ENCODE results near the gene SPARC.

The SPARC gene

DNA sequence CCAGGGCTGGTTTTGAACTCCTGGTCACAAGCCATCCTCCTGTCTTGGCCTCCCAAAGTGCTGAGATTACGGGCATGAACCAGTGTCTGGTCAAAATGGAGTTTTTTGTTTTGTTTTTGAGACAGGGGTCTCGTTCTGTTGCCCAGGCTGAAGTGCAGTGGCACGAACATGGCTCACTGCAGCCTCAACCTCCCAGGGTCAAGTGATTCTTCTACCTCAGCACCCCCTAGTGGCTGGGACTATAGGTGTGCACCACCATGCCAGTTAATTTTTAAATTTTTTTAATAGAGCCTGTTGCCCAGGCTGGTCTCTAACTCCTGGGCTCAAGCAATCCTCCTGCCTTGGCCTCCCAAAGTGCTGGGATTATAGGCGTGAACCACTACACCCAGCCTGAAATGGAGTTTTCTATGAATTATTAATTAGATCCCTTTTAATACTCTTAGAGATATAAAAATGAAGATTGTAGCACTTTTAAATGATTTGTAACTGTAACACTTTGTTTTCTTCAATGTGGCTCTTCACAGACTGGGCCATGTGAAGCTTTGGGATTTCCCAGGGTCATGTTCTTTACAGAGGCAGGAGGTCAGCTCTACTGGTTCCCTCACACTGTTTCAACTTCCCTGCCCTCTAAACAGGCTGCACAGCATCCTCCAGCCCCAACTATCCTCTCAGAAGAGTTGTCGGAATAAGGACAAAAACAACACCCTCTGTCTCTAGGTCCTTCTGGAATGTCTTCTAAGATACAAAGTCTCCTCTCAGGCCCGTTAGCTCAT, 32.7 kb upstream of the SPARC start:
- no peaks in the 10 kb centered on the region for H3K36me3 ChIP-seq (ENCODE audit: control insufficient read depth in 1 of 2, insufficient read depth in 2 of 2, low read length in 2 of 2)
- no peak overlapping the region for H3K4me3 ChIP-seq (ENCODE audit: low read depth in 1 of 2, low read length in 2 of 2)
- no peak overlapping the region for H3K27ac ChIP-seq (ENCODE audit: low read length)
- H3K4me1 ChIP-seq (ENCODE audit: control insufficient read depth in 1 of 2, insufficient read depth in 2 of 2, low read length in 2 of 2) = peaks cover 0 to 2% of the 10 kb centered on the region in 2 donors
- no peaks in the 10 kb centered on the region for H3K27me3 ChIP-seq (ENCODE audit: low read depth, low read length)
- no peaks in the 10 kb centered on the region for H3K9me3 ChIP-seq (ENCODE audit: control insufficient read depth in 1 of 2, low read length in 2 of 2)

DNA sequence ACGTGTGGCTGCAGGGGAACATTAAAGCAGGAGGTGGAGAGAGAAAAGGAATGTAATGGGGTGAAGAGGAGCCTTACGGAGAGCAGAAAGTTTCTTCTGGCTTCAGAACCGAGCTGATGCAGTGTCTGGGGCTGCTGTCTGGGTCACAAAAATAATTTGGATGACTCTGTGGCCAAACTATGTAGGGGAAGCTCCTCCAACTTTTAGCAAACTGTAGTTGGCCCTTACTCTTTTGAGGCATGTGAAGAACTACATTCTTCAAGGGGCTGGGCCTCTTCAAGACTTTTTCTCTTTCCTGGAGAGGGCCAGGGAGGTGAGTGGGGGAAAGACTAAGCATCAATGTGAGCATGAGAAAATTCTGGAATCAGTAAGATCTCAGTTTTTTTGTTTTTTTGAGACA, 31.9 kb upstream of the SPARC start:
- Histone ChIP-seq H3K27ac (ENCODE audit: low read length) (no peak overlapping the region), H3K4me3 (ENCODE audit: low read depth in 1 of 2, low read length in 2 of 2) (no peak overlapping the region), H3K27me3 (ENCODE audit: low read depth, low read length) (no peaks in the 10 kb centered on the region), H3K9me3 (ENCODE audit: control insufficient read depth in 1 of 2, low read length in 2 of 2) (no peaks in the 10 kb centered on the region), H3K4me1 (ENCODE audit: control insufficient read depth in 1 of 2, insufficient read depth in 2 of 2, low read length in 2 of 2) (no peaks in the 10 kb centered on the region), H3K36me3 (ENCODE audit: control insufficient read depth in 1 of 2, insufficient read depth in 2 of 2, low read length in 2 of 2) (no peaks in the 10 kb centered on the region)

DNA sequence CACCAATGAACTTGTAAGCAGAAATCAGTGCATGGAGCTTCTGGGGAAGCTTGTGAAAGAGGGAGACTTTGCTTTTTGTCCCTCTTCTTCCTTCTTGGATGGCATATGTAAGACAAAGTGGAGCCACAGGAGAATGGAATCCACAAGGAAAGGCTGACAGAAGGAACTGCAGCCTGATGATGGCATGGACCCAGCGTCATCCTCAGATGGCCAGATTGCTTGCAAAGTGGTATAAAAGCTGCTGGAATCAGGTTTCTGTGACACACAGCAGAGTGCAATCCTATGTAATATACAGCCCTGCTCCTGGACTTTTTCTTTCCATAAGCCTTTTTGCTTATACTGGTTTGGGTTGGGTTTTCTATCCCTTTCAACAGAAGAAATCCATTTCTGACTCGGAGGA, 31.4 kb upstream of the SPARC start:
- Histone ChIP-seq H3K27ac (ENCODE audit: low read length) (no peak overlapping the region), H3K9me3 (ENCODE audit: control insufficient read depth in 1 of 2, low read length in 2 of 2) (no peaks in the 10 kb centered on the region), H3K36me3 (ENCODE audit: control insufficient read depth in 1 of 2, insufficient read depth in 2 of 2, low read length in 2 of 2) (no peaks in the 10 kb centered on the region), H3K27me3 (ENCODE audit: low read depth, low read length) (no peaks in the 10 kb centered on the region), H3K4me1 (ENCODE audit: control insufficient read depth in 1 of 2, insufficient read depth in 2 of 2, low read length in 2 of 2) (no peaks in the 10 kb centered on the region), H3K4me3 (ENCODE audit: low read depth in 1 of 2, low read length in 2 of 2) (no peak overlapping the region)

DNA sequence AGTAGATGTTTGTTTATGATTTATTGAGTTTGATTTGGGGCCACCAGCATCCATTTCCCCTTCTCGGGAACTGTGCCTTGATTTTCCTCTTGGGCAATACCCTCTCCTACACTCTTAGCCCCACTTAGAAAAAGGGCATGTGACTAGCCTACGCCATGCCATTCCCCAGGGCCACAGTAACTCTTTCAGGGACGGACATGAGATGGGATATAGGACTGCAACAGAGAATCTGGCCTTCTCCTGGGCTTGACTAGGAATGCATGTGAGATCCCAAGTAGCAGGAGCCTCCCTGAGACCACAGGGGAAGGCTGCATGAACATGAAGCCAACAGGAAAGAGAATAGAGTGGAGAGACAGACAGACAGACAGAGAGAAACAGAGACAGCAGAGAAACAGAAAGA, 30.7 kb upstream of the SPARC start:
- Histone ChIP-seq H3K36me3 (ENCODE audit: control insufficient read depth in 1 of 2, insufficient read depth in 2 of 2, low read length in 2 of 2) (no peaks in the 10 kb centered on the region), H3K9me3 (ENCODE audit: control insufficient read depth in 1 of 2, low read length in 2 of 2) (no peaks in the 10 kb centered on the region), H3K4me1 (ENCODE audit: control insufficient read depth in 1 of 2, insufficient read depth in 2 of 2, low read length in 2 of 2) (no peaks in the 10 kb centered on the region), H3K27me3 (ENCODE audit: low read depth, low read length) (no peaks in the 10 kb centered on the region), H3K4me3 (ENCODE audit: low read depth in 1 of 2, low read length in 2 of 2) (no peak overlapping the region), H3K27ac (ENCODE audit: low read length) (no peak overlapping the region)

DNA sequence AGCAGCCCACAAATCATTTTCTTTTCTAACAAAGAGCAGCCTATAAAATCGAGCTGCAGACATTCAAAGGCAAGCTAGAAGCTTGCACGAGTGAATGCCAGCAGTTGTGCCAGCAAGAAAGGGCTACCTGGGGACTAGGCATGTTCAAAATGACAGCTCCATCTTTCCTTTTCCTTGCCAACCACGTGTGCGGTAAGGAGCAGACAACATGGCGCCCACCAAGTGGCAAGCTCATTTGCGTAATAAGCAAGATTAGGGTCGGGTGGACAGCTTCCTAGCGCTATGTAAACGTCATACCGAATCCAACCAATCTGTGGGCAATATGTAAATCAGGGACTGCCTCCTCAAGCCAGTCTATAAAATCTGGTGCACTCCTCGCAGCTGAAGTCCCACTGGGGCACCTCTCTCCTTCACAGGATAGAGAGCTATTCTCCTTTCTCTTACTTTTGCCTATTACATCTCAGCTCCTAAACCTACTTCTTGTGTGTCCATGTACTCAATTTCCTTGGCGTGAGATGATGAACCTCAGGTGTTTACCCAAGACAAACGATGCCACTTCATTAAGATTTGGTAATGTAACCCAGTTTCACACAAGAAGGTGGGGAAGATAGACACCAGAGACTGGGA, 22.5 kb upstream of the SPARC start:
- Histone ChIP-seq H3K27me3 (ENCODE audit: low read depth, low read length) (no peaks in the 10 kb centered on the region), H3K4me1 (ENCODE audit: control insufficient read depth in 1 of 2, insufficient read depth in 2 of 2, low read length in 2 of 2) (no peaks in the 10 kb centered on the region), H3K27ac (ENCODE audit: low read length) (no peak overlapping the region), H3K9me3 (ENCODE audit: control insufficient read depth in 1 of 2, low read length in 2 of 2) (no peaks in the 10 kb centered on the region), H3K36me3 (ENCODE audit: control insufficient read depth in 1 of 2, insufficient read depth in 2 of 2, low read length in 2 of 2) (no peaks in the 10 kb centered on the region), H3K4me3 (ENCODE audit: low read depth in 1 of 2, low read length in 2 of 2) (no peak overlapping the region)

DNA sequence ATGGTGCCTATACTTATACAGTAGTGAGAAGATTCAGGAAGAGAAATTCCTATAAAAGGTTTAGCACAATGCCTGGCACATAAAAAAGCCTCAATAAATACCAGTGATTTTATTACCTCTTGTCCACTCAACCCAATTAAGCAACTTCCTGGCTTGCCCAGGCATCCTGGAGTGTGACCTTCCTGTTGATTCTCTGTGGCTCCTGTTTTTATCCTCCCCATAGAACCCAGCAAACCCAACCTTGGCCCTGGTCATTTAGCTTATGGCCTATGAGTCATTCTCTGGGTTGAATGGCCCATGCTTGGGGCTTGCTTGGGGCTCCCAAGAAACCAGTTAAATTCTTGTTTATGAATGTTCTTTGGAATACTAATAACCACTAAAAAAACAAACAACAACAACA, 21.4 kb upstream of the SPARC start:
- Histone ChIP-seq H3K9me3 (ENCODE audit: control insufficient read depth in 1 of 2, low read length in 2 of 2) (no peaks in the 10 kb centered on the region), H3K27ac (ENCODE audit: low read length) (no peak overlapping the region), H3K4me1 (ENCODE audit: control insufficient read depth in 1 of 2, insufficient read depth in 2 of 2, low read length in 2 of 2) (no peaks in the 10 kb centered on the region), H3K27me3 (ENCODE audit: low read depth, low read length) (no peaks in the 10 kb centered on the region), H3K4me3 (ENCODE audit: low read depth in 1 of 2, low read length in 2 of 2) (no peak overlapping the region), H3K36me3 (ENCODE audit: control insufficient read depth in 1 of 2, insufficient read depth in 2 of 2, low read length in 2 of 2) (no peaks in the 10 kb centered on the region)

DNA sequence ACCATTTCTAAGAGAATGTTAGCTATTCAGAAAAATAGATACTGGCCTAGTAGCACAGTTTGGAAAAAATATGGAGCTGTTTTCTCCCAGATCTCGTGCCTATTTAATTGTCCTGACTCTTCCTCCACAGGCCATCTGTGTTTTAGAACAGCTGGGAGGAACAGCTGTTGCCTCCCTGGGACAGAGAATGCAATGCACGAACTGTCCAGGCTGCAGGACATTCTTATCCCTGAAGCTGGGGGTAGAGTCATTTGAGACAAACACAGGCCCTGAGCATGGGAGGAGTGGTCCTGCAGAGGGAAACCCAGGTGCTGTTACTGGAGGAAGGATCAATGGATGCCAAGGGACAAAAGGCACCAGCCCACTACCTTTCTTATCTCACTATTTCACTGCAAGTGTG, 20.9 kb upstream of the SPARC start:
- no peak overlapping the region for H3K4me3 ChIP-seq (ENCODE audit: low read depth in 1 of 2, low read length in 2 of 2)
- no peaks in the 10 kb centered on the region for H3K36me3 ChIP-seq (ENCODE audit: control insufficient read depth in 1 of 2, insufficient read depth in 2 of 2, low read length in 2 of 2)
- H3K4me1 ChIP-seq (ENCODE audit: control insufficient read depth in 1 of 2, insufficient read depth in 2 of 2, low read length in 2 of 2) = no peaks in the 10 kb centered on the region
- no peaks in the 10 kb centered on the region for H3K27me3 ChIP-seq (ENCODE audit: low read depth, low read length)
- no peak overlapping the region for H3K27ac ChIP-seq (ENCODE audit: low read length)
- no peaks in the 10 kb centered on the region for H3K9me3 ChIP-seq (ENCODE audit: control insufficient read depth in 1 of 2, low read length in 2 of 2)

DNA sequence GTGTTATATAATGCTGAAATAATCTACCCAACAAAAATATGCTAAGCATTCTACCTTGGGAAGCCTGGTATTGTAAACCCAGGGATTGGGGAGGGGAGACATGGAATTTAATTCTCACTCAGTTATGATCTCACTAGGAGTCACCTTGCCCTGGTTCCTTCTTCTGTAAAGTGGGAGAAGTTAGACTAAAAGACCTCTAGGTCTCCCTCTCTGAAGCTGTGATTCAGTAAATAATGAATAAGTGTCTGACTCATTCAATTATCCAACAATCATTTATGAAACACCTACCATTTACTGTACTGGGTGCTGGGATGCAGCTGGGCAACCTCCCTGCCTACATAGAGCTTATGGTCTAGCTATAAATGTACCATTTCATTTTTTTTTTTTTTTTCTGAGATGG, 20.2 kb upstream of the SPARC start:
- Histone ChIP-seq H3K27me3 (ENCODE audit: low read depth, low read length) (no peaks in the 10 kb centered on the region), H3K36me3 (ENCODE audit: control insufficient read depth in 1 of 2, insufficient read depth in 2 of 2, low read length in 2 of 2) (no peaks in the 10 kb centered on the region), H3K4me1 (ENCODE audit: control insufficient read depth in 1 of 2, insufficient read depth in 2 of 2, low read length in 2 of 2) (no peaks in the 10 kb centered on the region), H3K4me3 (ENCODE audit: low read depth in 1 of 2, low read length in 2 of 2) (no peak overlapping the region), H3K9me3 (ENCODE audit: control insufficient read depth in 1 of 2, low read length in 2 of 2) (no peaks in the 10 kb centered on the region), H3K27ac (ENCODE audit: low read length) (no peak overlapping the region)

DNA sequence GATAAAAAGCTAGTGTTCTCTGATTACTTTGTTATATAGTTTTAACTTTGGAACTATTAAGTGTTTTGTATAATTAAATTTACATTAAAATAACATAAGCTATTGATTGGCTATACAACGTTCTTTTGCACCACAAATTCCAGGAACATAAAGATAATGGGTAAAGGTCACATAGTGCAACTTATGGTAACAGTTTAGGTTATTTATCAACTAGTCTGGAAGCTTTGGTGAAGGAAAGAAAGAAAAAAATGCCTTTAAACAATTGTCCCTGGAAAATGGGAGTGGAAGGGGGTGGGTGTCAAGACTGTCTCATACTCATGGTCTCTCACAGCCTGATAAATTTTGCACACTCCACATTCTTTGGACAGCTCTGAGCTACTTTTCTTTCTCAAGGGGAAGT, 17.1 kb upstream of the SPARC start:
- Histone ChIP-seq H3K27ac (ENCODE audit: low read length) (no peak overlapping the region), H3K4me1 (ENCODE audit: control insufficient read depth in 1 of 2, insufficient read depth in 2 of 2, low read length in 2 of 2) (no peaks in the 10 kb centered on the region), H3K36me3 (ENCODE audit: control insufficient read depth in 1 of 2, insufficient read depth in 2 of 2, low read length in 2 of 2) (peaks cover 0 to 4% of the 10 kb centered on the region in 2 donors), H3K4me3 (ENCODE audit: low read depth in 1 of 2, low read length in 2 of 2) (no peak overlapping the region), H3K9me3 (ENCODE audit: control insufficient read depth in 1 of 2, low read length in 2 of 2) (no peaks in the 10 kb centered on the region), H3K27me3 (ENCODE audit: low read depth, low read length) (no peaks in the 10 kb centered on the region)

DNA sequence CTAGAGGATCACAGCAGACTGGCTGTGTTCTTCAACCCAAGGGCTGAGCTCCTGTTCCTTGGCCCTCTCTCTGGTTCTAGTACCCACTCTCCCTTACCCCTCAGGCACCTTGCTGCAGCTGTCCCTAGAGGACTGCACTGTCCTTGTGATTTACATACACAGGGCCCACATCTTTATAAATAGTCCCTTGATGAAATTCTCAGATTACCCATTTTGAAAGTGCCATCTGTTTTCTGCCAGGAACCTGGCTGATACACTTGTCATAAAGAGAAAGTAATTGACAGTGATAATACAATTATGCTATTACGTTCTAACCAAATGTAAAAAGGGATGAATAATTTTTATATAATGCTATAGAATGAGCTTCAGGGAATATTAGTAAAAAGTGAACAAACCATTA, 16.5 kb upstream of the SPARC start:
- no peak overlapping the region for H3K4me3 ChIP-seq (ENCODE audit: low read depth in 1 of 2, low read length in 2 of 2)
- no peaks in the 10 kb centered on the region for H3K9me3 ChIP-seq (ENCODE audit: control insufficient read depth in 1 of 2, low read length in 2 of 2)
- H3K27ac ChIP-seq (ENCODE audit: low read length) = no peak overlapping the region
- H3K36me3 ChIP-seq (ENCODE audit: control insufficient read depth in 1 of 2, insufficient read depth in 2 of 2, low read length in 2 of 2) = peaks cover 0 to 4% of the 10 kb centered on the region in 2 donors
- H3K27me3 ChIP-seq (ENCODE audit: low read depth, low read length) = no peaks in the 10 kb centered on the region
- no peaks in the 10 kb centered on the region for H3K4me1 ChIP-seq (ENCODE audit: control insufficient read depth in 1 of 2, insufficient read depth in 2 of 2, low read length in 2 of 2)

DNA sequence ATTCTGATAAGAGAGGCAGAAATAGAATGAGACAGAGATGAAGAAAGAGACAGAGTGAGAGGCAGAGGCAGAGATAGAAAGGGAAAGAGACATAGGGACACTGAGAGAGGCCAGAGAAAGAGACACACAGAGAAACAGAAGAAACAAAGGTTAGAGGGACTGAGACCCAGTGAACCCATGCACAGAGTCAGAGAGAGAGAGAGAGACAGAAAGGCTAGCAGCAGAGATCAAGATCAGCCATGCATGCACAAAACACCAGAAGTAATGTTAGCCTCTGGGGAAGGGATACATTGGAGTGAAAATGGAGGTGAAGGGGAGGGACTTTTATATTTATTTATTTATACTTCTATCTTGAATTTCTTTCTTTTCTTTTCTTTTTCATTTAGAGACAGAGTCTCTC, 14.1 kb upstream of the SPARC start:
- Histone ChIP-seq H3K4me3 (ENCODE audit: low read depth in 1 of 2, low read length in 2 of 2) (no peak overlapping the region), H3K36me3 (ENCODE audit: control insufficient read depth in 1 of 2, insufficient read depth in 2 of 2, low read length in 2 of 2) (peaks cover 0 to 4% of the 10 kb centered on the region in 2 donors), H3K4me1 (ENCODE audit: control insufficient read depth in 1 of 2, insufficient read depth in 2 of 2, low read length in 2 of 2) (no peaks in the 10 kb centered on the region), H3K27me3 (ENCODE audit: low read depth, low read length) (no peaks in the 10 kb centered on the region), H3K27ac (ENCODE audit: low read length) (no peak overlapping the region), H3K9me3 (ENCODE audit: control insufficient read depth in 1 of 2, low read length in 2 of 2) (no peaks in the 10 kb centered on the region)

DNA sequence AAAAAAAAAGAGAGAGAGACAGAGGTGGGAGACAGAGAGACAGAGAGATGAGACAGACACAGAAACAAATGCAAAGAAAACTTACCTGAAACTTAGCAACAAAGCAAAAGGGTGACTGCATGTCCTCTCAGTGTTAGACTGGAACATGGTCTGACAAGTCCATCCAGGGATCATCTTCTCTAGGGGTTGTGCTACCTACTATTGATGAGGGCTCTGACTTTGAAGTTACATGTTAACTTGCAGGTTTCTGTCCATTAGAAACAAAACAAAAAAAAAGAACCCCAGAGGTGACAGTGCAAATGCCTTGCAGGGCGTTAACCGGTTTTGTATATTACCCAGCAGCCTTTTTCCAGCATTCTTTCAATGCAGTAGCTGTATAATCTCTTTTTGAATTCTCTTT, 13.6 kb upstream of the SPARC start:
- Histone ChIP-seq H3K36me3 (ENCODE audit: control insufficient read depth in 1 of 2, insufficient read depth in 2 of 2, low read length in 2 of 2) (peaks cover 0 to 4% of the 10 kb centered on the region in 2 donors), H3K9me3 (ENCODE audit: control insufficient read depth in 1 of 2, low read length in 2 of 2) (no peaks in the 10 kb centered on the region), H3K27me3 (ENCODE audit: low read depth, low read length) (no peaks in the 10 kb centered on the region), H3K4me3 (ENCODE audit: low read depth in 1 of 2, low read length in 2 of 2) (no peak overlapping the region), H3K4me1 (ENCODE audit: control insufficient read depth in 1 of 2, insufficient read depth in 2 of 2, low read length in 2 of 2) (no peaks in the 10 kb centered on the region), H3K27ac (ENCODE audit: low read length) (no peak overlapping the region)

Measured in muscle layer of duodenum (tissue), 2 donors.